ENCODE measurements around the gene TAF11L2. TPM values are rescaled to one million over a fixed set of nuclear protein-coding genes. Genes with fewer than 3 reads are reported as not detected.
"Not testable (repeated sequence)": the region's sequence is repeated elsewhere in the genome, so short reads cannot be mapped to it uniquely, and the experiment has no call there.

Gene TAF11L2
- total RNA-seq, 1 experiment from 2014 or later = not detected

DNA sequence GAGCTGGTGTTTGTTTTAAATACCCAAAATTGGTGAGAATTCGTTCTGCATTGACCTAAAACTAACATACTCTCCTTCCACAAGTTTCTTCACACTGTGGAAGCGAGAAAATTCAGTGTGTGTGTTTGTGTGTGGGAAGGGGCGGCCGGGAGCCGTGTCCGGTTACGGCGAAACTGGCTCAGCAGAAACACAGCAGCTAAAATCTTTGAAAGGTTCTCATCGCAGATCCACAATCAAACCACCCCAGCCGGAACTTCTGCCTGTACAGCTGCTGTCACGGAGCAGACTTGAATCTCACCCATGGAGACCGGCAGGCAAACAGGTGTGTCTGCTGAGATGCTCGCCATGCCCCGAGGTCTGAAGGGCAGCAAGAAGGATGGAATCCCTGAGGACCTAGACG is 26.9 kb downstream of the TAF11L2 start, which contains the start of gene TAF11L5:
TSS of gene TAF11L5 (plus strand) at position 301 of the 400 bp plus-strand sequence.
- not testable (repeated sequence) for DNase-seq (ENCODE audit: extremely low read depth, low read depth)

DNA sequence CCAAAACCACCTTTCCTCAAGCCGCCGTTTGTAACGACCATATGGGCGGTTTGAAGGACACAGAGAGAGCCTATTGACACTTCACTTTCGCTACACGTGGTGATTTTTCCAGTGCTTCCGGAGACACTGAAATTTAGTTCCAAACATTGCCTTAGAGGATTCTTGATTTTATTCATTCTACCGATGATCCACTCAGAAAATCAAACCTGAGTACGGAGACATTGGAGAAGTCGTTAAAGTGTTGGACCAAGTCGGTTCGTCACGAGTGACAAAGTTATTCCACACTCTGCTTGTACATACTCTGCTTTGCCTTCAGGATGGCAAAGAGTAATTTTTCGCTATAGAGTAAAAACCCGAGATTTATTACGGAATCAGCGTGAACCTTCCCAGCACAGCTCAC is 28.5 kb downstream of the TAF11L2 start:
- DNase-seq (ENCODE audit: extremely low read depth, low read depth) = not testable (repeated sequence)

DNA sequence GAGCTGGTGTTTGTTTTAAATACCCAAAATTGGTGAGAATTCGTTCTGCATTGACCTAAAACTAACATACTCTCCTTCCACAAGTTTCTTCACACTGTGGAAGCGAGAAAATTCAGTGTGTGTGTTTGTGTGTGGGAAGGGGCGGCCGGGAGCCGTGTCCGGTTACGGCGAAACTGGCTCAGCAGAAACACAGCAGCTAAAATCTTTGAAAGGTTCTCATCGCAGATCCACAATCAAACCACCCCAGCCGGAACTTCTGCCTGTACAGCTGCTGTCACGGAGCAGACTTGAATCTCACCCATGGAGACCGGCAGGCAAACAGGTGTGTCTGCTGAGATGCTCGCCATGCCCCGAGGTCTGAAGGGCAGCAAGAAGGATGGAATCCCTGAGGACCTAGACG is 30.3 kb downstream of the TAF11L2 start, which contains the start of gene TAF11L6:
TSS of gene TAF11L6 (plus strand) at position 301 of the 400 bp plus-strand sequence.
- not testable (repeated sequence) for DNase-seq (ENCODE audit: extremely low read depth, low read depth)

Small RNA genes within 50 kb of the gene (small RNA-seq; reads per million reads assigned to genes)
- gene AC106774.3 = 0 reads per million in 2 experiments

Other genes starting within 250 kb of the TAF11L2 start
- gene TAF11L3, start 20.1 kb downstream of the TAF11L2 start, total RNA-seq (2014; rRNA removed; shearing (Covaris generic)) = not detected in 2 replicates
- gene TAF11L4, start 23.6 kb downstream of the TAF11L2 start, total RNA-seq (2014; rRNA removed; shearing (Covaris generic)) = not detected in 2 replicates
- not detected in 2 replicates for gene TAF11L5, start 27.0 kb downstream of the TAF11L2 start, total RNA-seq (2014; rRNA removed; shearing (Covaris generic))
- not detected in 2 replicates for gene TAF11L6, start 30.4 kb downstream of the TAF11L2 start, total RNA-seq (2014; rRNA removed; shearing (Covaris generic))
- not detected in 2 replicates for gene TAF11L7, start 87.5 kb downstream of the TAF11L2 start, total RNA-seq (2014; rRNA removed; shearing (Covaris generic))
- gene TAF11L8, start 92.7 kb downstream of the TAF11L2 start, total RNA-seq (2014; rRNA removed; shearing (Covaris generic)) = not detected in 2 replicates
- gene TAF11L9, start 96.2 kb downstream of the TAF11L2 start, total RNA-seq (2014; rRNA removed; shearing (Covaris generic)) = not detected in 2 replicates
- not detected in 2 replicates for gene TAF11L10, start 99.6 kb downstream of the TAF11L2 start, total RNA-seq (2014; rRNA removed; shearing (Covaris generic))
- gene TAF11L11, start 106.0 kb downstream of the TAF11L2 start, total RNA-seq (2014; rRNA removed; shearing (Covaris generic)) = 0.25 TPM in 1 of 2 replicates, not detected in the other
- gene TAF11L12, start 112.2 kb downstream of the TAF11L2 start, total RNA-seq (2014; rRNA removed; shearing (Covaris generic)) = not detected in 2 replicates
- gene TAF11L13, start 133.9 kb downstream of the TAF11L2 start, total RNA-seq (2014; rRNA removed; shearing (Covaris generic)) = not detected in 2 replicates
- gene TAF11L14, start 136.2 kb downstream of the TAF11L2 start, total RNA-seq (2014; rRNA removed; shearing (Covaris generic)) = not detected in 2 replicates